ENCODE results near the gene PREX1.

The PREX1 gene

DNA sequence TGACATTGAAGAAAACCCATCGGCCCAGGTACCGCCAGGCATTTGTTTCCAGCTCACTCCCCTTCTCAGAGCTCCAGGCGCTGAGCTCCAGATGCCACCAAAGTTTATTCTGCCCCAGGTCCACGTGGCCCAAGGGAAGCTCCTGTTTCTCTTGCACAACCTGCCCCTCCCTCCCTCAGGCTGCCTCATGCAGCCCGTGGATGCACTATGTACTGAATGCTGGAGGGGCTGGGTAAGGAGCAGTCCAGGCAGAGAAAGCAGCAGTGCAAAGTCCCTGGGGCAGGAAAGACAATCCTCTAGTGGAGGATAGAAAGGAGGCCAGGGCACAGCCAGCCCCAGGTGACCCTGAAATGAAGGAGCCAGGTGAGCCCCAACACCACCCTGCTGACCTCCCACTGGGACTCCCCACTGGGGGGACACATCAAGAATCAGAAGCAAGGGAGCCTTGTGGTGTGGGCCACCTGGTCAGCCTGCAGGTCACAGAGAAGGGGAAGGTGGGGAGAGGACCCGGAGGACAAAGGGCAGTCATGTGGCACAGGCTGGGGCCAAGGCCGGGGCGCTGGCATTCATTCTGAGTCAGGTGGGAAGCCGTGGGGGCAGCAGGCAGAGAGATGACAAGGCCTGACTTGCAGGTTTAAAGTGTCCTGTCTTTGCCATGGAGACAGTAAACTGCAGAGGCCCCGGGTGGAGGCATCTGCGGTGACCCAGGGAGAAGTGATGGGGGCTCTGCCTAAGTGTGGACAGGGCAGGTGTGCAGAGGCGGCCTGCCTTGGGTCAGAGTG, 230.1 kb downstream of the PREX1 start:
- DNase-seq = no peak

- no peak for DNase-seq
Observed at GRCh38 chr20:48596334-48596898, 231.4 kb downstream of the PREX1 start.

DNA sequence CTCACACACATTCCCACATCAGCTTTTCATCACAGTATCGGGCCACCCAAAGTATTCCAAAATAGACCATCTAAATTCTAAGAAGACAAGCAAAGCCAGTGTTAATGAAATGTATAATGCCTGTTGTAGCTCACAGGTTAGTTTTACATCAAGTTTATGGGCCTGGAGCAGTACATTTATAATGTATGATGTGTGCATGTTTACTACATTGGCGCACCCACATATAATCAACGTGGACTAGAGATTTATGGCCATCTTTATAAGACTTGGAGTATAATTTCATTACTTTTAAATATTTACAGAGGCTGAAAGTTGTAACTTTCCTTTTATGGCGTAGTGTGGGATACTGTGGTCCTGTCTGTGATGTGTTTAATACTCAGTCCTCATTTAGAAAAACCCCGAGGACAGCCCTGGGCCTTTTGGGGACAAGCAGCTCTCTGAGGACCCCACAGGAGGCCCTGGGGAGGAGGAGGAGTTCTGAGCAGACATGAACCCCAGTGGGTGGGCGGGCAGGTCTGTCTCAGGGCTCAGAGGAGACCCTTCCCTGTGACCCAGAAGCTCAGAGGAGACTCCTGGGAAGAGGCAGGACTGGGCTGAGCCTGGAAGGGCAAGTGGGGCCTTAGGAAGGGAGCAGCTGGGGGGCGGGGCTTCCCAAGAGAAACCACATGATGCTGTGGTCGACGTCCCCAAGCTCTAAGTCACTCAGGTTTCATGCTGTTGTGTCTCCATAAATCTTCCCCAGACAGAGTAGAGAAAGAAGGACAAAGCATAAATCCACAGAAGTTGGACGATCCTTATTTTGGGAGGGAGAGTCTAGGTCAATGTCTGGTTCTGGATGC, 232.1 kb downstream of the PREX1 start:
- no peak for DNase-seq

DNA sequence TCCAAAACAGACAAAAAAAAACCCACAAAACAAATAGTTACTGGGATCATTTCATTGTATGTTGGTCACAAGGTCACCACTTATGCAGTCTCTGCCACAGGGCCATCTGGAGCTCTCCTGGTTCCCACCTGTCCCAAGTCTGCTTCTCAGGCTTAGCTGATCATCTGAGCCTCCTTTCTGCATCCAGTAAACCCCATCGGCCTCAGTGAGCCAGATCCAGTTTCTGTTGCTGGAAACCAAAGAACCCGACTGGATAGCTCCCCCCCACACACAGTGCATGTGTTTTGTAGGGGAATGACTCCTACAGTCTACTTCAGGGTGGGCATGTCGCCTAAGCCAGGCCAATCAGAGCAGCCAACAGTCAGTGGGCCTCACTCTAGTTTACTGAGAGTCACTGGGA, 233.3 kb downstream of the PREX1 start:
- no peak for DNase-seq

DNA sequence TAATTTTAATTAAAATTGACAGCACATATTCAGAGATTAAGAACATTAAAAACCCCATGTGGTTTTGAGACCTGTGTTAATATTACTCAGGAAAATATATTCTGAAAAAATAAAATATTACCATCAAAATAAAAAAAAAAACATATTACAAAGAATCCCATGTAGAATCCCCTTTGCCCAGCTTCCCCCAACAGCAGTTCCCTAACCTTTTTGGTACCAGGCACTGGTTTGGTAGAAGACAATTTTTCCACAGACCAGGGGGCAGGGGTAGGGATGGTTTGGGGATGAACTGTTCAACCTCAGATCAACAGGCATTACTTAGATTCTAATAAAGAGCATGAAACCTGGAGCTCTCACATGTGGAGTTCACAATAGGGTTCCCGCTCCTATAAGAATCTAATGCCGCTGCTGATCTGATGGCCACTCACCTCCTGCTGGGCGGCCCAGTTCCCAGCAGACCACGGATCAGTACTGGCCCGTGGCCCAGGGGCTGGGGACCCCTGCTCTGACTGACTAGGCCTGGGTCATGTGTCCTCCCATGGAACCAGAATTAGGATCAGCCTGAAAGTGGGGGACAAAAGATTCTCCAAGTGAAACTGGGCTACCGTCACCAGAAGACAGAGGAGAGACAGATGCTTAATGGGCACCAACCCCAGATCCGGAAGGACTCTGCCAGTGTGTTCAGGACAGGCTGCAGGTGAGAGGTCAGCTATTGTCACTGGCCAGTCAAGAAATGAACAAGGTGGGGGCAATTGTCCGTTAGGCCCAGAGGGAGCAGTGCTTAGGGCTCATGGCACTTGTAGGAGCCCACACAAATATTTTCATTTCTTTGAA, 235.5 kb downstream of the PREX1 start:
- DNase-seq = no peak

GRCh38 chr20:48586730-48587129, 241.1 kb downstream of the PREX1 start:
- no peak for DNase-seq

DNA sequence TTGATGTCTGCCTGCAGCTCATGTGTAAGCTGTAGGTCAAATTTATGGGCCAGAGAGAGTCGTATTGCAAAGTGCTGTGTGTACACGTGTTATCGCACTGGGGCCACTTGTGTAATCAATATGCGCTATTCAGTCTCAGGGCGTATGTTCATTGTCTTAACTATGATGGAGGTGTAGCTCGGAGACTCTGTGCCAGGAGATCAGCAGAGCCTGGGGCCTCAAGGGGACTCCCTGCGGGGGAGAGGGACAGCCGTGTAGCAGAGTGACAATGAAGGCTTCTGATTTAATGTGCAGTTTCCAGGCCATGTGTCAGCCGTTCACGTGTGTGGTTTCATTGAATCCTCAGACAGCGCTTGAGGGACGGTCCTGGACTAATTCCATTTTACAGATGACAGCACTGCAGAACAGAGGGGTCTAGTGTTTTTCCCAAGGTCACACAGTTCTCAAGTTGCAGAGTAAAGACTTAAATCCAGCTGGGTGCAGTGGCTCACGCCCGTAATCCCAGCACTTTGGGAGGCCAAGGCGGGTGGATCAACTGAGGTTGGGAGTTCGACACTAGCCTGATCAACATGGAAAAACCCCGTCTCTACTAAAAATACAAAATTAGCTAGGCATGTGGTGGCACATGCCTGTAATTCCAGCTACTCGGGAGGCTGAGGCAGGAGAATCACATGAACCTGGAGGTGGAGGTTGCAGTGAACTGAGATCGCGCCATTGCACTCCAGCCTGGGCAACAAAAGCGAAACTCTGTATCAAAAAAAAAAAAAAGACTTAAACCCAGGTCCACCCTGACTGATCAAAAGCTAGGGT, 242.5 kb downstream of the PREX1 start:
- DNase-seq = no peak

- DNase-seq = no peak
Observed at GRCh38 chr20:48584391-48585060, 243.3 kb downstream of the PREX1 start.

GRCh38 chr20:48583801-48584200, 244.0 kb downstream of the PREX1 start:
- no peak for DNase-seq

GRCh38 chr20:48583171-48583570, 244.6 kb downstream of the PREX1 start:
- DNase-seq = no peak

GRCh38 chr20:48582673-48582985, 245.2 kb downstream of the PREX1 start:
- DNase-seq = no peak

DNA sequence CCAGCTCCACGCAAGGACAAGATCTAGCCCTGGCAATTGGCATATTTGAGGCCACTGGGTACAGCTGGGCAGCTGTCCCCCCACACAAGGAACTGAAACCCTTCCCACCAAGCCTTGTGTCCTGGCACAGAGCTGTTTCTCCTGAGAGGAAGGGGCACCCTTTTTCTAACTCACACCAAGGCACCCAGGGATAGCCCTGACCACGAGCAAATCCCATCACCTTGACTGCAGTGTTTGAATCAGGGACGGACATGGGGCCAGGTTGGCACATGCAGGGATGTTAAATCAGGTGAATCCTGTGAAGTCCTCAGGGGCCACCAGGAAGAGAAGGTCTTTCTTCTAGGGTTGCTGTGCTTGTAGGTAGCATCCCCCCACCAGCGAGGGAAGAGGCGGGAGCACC, 246.6 kb downstream of the PREX1 start:
- no peak for DNase-seq

GRCh38 chr20:48578397-48579098, 249.3 kb downstream of the PREX1 start:
- DNase-seq = no peak

GRCh38 chr20:48577557-48577956, 250.2 kb downstream of the PREX1 start:
- DNase-seq = no peak

DNA sequence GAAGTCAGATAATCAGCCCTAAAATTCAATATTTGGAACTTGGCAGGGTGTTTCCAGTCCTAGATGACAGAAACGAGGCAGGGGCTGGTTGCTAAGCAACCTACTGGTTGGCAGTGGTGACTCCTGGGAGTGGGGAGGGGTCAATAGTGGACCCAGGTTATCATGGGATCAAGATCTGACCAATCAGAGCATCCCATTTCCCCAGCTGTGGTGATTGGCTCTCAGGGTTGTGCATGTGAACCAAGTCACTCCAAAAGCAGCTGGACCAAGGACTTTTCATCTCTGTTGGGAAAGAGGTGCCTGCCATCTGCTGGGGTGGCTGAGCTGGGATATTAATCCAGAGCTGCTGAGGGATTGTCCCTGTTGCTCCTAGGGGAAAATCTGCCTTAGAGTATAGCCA, 253.4 kb downstream of the PREX1 start:
- DNase-seq = no peak

Measured in NCI-H1417 treated with DMSO at 0.1 percent for 48 hours (cell line).